Stimulated activated naive CD8-positive, alpha-beta T cell treated with anti-CD3 and anti-CD28 coated beads, Interleukin-15, Interleukin-2, amounts not matched to agents 100 ng/mL and 50 ng/mL, for 24 hours (primary cell): ENCODE results near the gene MIS18BP1.

Source experiments
- H3K27ac Mint-ChIP-seq: one replicate; pipeline ENCODE4 v1.8.0; 2021; ENCODE audit warnings: mild to moderate bottlenecking, mixed read lengths
- H3K27me3 Mint-ChIP-seq: one replicate; pipeline ENCODE4 v1.8.0; 2021; ENCODE audit warnings: mixed read lengths
- H3K36me3 Mint-ChIP-seq: one replicate; pipeline ENCODE4 v1.8.0; 2021; ENCODE audit warnings: low read depth, mixed read lengths
- H3K4me1 Mint-ChIP-seq: one replicate; pipeline ENCODE4 v1.8.0; 2021; ENCODE audit warnings: low read depth, mixed read lengths
- H3K4me3 Mint-ChIP-seq: one replicate; pipeline ENCODE4 v1.8.0; 2021; ENCODE audit warnings: mild to moderate bottlenecking, mixed read lengths
- H3K9me3 Mint-ChIP-seq: one replicate; pipeline ENCODE4 v1.8.0; 2021; ENCODE audit warnings: mixed read lengths

The MIS18BP1 gene

DNA sequence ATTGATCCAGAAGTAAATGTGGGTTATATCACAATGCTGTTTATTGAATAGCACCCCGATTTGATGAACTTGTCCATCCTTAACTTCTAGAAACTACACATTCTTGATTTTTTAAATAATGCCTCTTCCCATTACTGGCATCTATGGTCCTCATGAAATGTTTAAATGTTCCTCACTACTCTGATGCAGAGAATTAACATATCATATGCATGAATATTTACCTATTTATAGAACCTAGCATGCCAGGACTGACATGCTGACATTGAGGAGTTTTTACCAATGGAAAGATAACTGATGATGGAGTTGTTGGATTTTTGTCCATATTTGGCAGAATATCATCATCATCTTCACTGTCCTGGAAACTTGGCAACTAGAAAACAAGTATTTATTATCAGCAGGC lies 42.8 kb downstream of the MIS18BP1 start:
- H3K4me1 Mint-ChIP-seq: no peaks in the 10 kb centered on the region
- peaks cover 71% of the 10 kb centered on the region for H3K36me3 Mint-ChIP-seq
- H3K27me3 Mint-ChIP-seq: no peaks in the 10 kb centered on the region
- no peak overlapping the region for H3K27ac Mint-ChIP-seq
- H3K9me3 Mint-ChIP-seq: no peaks in the 10 kb centered on the region
- H3K4me3 Mint-ChIP-seq: no peak overlapping the region

GRCh38 chr14:45204241-45204640 lies 48.8 kb downstream of the MIS18BP1 start:
- H3K36me3 Mint-ChIP-seq: peaks cover 44% of the 10 kb centered on the region
- no peaks in the 10 kb centered on the region for H3K4me1 Mint-ChIP-seq
- H3K4me3 Mint-ChIP-seq: no peak overlapping the region
- no peaks in the 10 kb centered on the region for H3K27me3 Mint-ChIP-seq
- H3K27ac Mint-ChIP-seq: no peak overlapping the region
- H3K9me3 Mint-ChIP-seq: no peaks in the 10 kb centered on the region

DNA sequence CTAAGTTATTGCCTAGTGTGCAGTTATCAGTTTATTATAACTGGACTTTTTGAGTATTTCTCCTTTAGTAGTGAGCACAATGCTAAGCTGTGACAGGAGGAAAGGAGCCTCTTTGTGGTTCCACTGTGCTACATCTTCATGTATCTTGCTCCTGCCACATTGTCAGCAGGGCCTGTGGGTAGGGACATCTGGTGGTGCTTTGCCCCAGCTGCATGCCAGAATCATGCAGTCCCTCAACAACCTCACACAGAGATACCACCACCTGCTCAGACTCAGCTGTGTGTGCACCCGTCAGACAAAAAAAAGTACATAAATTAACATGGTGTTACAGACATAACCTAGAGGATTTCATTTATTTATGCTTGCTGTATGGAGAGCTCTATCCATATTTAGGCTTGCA lies 51.1 kb downstream of the MIS18BP1 start:
- H3K36me3 Mint-ChIP-seq: peaks cover 35% of the 10 kb centered on the region
- no peaks in the 10 kb centered on the region for H3K9me3 Mint-ChIP-seq
- no peaks in the 10 kb centered on the region for H3K4me1 Mint-ChIP-seq
- no peak overlapping the region for H3K4me3 Mint-ChIP-seq
- H3K27ac Mint-ChIP-seq: no peak overlapping the region
- H3K27me3 Mint-ChIP-seq: no peaks in the 10 kb centered on the region

- H3K4me3 Mint-ChIP-seq: no peak overlapping the region
- H3K4me1 Mint-ChIP-seq: peaks cover 9% of the 10 kb centered on the region
- no peaks in the 10 kb centered on the region for H3K9me3 Mint-ChIP-seq
- H3K36me3 Mint-ChIP-seq: peaks cover 31% of the 10 kb centered on the region
- no peak overlapping the region for H3K27ac Mint-ChIP-seq
- no peaks in the 10 kb centered on the region for H3K27me3 Mint-ChIP-seq
These were observed 53.8 kb downstream of the MIS18BP1 start for GRCh38 chr14:45199230-45199629.

DNA sequence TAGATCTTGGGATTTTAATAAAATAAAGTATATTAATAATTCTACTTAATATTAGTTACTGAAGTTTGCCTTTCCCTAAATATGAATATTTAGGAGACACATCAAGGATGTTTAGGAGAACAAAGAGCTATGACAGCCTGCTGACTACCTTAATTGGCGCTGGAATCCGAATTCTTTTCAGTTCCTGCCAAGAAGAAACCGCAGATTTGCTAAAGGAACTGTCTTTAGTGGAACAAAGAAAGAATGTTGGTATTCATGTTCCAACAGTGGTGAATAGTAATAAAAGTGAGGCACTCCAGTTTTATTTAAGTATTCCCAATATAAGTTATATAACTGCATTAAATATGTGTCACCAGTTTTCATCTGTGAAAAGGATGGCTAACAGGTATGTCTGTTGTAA lies 54.5 kb downstream of the MIS18BP1 start:
- Mint-ChIP-seq H3K4me3 (no peak overlapping the region), H3K27me3 (no peaks in the 10 kb centered on the region), H3K4me1 (peaks cover 9% of the 10 kb centered on the region), H3K27ac (no peak overlapping the region), H3K36me3 (peaks cover 31% of the 10 kb centered on the region), H3K9me3 (no peaks in the 10 kb centered on the region)

DNA sequence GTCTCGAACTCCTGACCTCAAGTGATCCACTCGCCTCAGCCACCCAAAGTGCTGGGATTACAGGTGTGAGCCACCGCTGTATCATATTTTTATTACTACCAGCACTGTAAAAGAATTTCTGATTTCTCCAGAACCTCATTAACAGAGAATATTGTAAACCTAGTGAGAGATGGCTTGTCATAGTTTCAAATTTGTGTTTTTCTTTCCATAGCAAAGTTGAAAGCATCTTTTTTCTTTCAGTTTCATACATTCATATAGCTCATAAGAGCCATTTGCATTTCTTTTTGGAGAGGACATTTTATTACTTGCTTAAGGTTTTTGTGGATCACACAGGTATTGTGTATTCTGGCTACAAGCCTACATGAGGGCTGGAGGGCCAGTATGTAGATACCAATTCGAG lies 58.0 kb downstream of the MIS18BP1 start:
- Mint-ChIP-seq H3K36me3 (peaks cover 30% of the 10 kb centered on the region), H3K9me3 (no peaks in the 10 kb centered on the region), H3K27me3 (no peaks in the 10 kb centered on the region), H3K27ac (no peak overlapping the region), H3K4me3 (no peak overlapping the region), H3K4me1 (peaks cover 9% of the 10 kb centered on the region)

- Mint-ChIP-seq H3K36me3 (peaks cover 38% of the 10 kb centered on the region), H3K27me3 (no peaks in the 10 kb centered on the region), H3K4me3 (no peak overlapping the region), H3K9me3 (no peaks in the 10 kb centered on the region), H3K4me1 (no peaks in the 10 kb centered on the region), H3K27ac (no peak overlapping the region)
These were observed 67.7 kb downstream of the MIS18BP1 start for GRCh38 chr14:45185100-45185814.

GRCh38 chr14:45181806-45182205 lies 71.2 kb downstream of the MIS18BP1 start:
- no peaks in the 10 kb centered on the region for H3K4me1 Mint-ChIP-seq
- no peak overlapping the region for H3K4me3 Mint-ChIP-seq
- no peak overlapping the region for H3K27ac Mint-ChIP-seq
- H3K36me3 Mint-ChIP-seq: peaks cover 24% of the 10 kb centered on the region
- H3K27me3 Mint-ChIP-seq: no peaks in the 10 kb centered on the region
- H3K9me3 Mint-ChIP-seq: no peaks in the 10 kb centered on the region

DNA sequence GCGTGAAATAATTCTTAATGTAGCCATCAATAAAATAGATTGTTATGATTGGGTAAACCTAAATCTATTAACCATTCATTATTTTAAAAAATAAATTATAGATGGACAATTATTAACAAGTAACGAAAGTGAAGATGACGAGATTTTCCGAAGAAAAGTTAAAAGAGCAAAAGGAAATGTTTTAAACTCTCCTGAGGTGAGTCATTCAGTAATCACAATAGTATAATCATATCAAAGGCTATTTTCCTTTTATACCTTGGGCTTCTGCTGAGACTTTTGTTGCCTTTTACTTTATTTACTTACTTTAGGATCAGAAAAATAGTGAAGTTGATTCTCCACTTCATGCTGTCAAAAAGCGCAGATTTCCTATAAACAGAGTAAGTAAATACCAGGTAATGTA lies 71.7 kb downstream of the MIS18BP1 start:
- Mint-ChIP-seq H3K9me3 (no peaks in the 10 kb centered on the region), H3K27me3 (no peaks in the 10 kb centered on the region), H3K4me3 (no peak overlapping the region), H3K4me1 (no peaks in the 10 kb centered on the region), H3K27ac (no peak overlapping the region), H3K36me3 (peaks cover 22% of the 10 kb centered on the region)

DNA sequence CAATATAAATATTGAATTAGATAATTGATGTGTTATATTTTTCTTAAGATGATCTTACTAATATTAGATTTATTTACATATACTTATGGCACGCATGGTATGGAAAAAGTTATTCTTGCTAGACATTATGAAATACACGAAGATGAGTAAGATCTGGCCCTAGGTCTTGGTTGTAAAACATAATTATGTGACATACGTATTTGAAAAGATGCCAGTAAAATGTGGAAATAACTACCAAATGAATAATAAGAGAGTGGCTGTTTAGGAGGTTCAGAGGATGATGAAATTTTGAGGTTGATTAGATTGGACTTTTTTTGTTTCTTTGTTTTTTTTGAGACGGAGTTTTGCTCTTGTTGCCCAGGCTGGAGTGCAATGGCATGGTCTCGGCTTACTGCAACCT lies 75.9 kb downstream of the MIS18BP1 start:
- Mint-ChIP-seq H3K4me1 (no peaks in the 10 kb centered on the region), H3K4me3 (no peak overlapping the region), H3K27me3 (no peaks in the 10 kb centered on the region), H3K36me3 (peaks cover 28% of the 10 kb centered on the region), H3K27ac (no peak overlapping the region), H3K9me3 (no peaks in the 10 kb centered on the region)

- Mint-ChIP-seq H3K4me1 (no peaks in the 10 kb centered on the region), H3K27ac (no peak overlapping the region), H3K36me3 (peaks cover 47% of the 10 kb centered on the region), H3K4me3 (no peak overlapping the region), H3K27me3 (no peaks in the 10 kb centered on the region), H3K9me3 (no peaks in the 10 kb centered on the region)
These were observed 83.1 kb downstream of the MIS18BP1 start for GRCh38 chr14:45169906-45170305.

DNA sequence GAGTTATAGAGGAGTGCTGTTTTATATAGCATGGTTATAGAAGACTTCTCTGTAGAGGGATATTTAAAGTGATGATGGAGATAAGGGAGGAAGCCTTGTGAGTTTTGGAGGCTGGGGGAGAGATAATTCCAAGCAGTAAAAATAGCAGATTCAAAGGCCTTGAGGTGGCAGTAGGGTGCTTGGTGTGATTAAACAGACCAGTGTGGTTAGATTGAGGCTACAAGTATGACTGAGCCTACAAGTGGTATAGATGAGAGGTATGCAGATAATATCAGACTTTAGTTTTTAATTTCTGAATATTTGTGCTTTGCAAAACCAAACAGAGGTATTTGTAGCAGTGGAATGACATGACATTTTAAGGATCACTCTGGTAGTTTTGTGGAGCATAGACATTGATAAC lies 96.9 kb downstream of the MIS18BP1 start:
- Mint-ChIP-seq H3K4me1 (peaks cover 8% of the 10 kb centered on the region), H3K36me3 (peaks cover 26% of the 10 kb centered on the region), H3K27me3 (no peaks in the 10 kb centered on the region), H3K9me3 (no peaks in the 10 kb centered on the region), H3K27ac (no peak overlapping the region), H3K4me3 (no peak overlapping the region)
